Stimulated activated CD8-positive, alpha-beta memory T cell treated with anti-CD3 and anti-CD28 coated beads, Interleukin-15, amount 100 ng/mL, for 48 hours (primary cell): ENCODE measurements around the gene PCIF1.
"Not testable (repeated sequence)": the region's sequence is repeated elsewhere in the genome, so short reads cannot be mapped to it uniquely, and the experiment has no call there.

Experiments
- DNase-seq, 2 donors: peaks; one replicate each; pipeline ENCODE4 v3.0.0-alpha.2; 2020; ENCODE audit warnings: low read depth in 2 of 2

PCIF1 gene

DNA sequence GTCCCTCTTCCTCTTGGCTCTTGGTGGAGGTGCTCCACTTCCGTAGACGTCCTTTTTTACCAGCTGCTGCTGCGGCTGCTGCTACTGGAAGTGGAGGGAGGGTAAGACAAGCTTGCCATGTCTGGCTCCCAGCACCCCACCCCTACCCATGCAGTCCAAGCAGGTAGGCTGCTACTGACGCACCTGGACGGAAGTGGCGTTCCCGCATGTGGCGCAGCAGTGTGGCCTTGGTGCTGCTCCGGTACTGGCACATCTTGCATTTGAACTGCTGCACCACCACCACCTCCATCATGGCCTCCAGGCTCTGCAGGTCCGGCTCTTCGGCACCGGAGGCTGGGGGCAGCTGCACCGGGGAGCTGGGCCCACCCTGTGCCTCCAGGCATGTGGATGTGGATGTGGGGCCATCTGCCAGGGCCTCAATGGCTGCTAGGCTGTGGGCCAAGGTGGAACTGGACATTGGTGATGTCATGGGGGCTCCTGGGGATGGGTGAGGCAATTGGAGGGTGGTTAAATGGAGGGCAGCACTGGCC lies 33.1 kb downstream of the PCIF1 start:
- DNase-seq: no peak

DNA sequence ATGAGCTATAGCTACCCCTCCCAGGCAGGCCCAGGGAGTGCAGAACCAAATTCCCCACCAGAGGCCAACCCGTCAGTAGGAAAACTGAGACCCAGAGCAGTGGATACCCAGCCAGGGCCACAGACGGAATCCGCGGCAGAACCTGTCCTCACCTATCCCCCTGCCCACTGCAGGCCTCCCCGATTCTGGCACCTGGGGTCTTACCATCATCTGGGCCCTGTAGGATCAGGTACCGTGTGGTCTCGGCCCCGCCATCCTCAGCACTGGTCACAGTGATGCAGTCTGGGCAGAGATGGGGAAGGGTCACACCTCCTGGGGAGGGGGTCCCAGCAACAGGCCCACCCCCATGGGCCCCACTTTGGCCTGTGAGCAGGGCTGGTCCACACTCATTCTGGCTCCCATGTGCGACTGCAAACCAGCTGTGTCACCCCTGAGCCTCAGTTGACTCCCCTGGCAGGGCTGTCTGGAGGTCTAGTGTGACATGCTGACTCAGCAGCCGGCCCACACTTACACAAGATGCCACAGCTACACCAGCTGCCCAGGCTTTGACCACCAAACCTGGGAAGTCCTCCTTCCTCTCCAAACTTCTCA lies 33.7 kb downstream of the PCIF1 start:
- DNase-seq: no peak

DNA sequence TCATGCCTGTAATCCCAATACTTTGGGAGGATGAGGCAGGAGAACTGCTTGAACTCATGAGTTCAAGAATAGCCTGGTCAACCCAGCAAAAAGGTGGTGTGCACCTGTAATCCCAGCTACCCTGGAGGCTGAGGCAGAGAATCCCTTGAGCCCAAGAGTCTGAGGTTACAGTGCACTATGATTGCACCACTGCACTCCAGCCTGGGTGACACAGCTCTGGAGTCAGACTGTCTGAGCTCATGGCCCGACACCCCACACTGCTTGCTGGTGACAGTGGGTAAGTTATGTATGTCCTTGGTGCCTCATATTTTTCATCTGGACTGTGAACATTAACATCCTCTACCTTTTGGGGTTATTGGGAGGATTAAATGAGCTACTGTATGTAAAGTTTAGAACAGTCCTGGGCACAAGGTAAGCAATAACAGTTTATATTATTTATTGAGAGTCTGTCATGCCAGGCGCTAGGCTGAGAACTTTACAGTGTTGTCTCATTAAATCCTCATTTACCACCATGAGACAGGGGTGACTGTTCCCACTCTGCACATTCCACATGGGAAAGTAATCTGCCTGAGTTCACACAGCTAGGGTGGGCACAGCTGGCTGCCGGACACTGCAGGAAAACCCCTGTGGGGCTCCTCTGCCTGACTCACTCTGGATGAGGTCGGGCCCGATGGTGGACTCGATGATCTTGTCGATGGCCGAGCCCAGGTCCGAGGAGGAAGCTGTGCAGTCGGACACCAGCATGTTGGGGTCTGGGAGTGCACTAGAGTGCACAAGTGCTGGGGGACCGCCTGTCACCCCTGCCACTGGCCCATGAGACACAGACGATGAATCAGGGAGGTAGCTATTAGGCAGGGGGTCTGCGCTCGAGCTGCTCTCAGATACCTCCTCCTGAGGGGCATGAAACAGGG lies 34.6 kb downstream of the PCIF1 start:
- no peak for DNase-seq

GRCh38 chr20:45969712-45970634 lies 35.5 kb downstream of the PCIF1 start:
- DNase-seq: no peak

DNA sequence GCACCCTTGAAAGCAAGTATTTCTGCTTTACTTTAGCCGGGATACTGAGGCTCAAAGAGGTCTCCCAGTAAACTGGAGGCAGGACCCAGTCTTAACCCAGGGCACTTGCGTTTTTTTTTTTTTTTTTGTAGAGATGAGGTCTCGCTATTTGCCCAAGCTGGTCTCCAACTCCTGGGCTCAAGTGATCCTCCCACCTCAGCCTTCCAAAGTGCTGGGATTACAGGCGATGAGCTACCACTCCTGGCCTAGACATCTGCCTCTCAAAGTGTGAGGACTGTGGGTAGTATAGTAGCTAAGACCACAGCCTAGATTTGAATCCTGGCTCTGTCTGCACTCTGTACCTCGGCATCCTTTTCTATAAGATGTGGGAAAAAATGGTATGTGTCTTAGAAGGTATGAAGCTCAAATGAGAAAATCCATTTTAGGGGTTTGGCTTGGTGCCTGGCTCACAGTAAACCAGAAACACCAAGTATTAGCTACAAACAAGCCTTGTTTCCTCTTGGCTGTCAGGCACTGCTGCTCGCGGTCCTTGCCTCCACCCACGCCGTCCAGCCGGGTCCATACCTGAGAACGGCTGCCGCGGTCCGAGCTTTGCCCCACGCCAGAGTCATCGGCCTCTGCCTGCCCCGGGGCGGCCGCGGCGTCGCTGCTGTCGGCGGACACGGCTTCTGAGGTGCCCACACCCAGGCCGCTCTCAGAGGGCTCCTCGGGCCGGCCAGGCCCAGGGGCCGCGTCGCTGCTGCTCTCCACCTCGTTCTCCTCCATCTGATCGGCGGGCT lies 36.4 kb downstream of the PCIF1 start:
- DNase-seq: peak in 1 of 2 donors; percentile 3

GRCh38 chr20:45971425-45971674 lies 36.9 kb downstream of the PCIF1 start:
- no peak for DNase-seq

GRCh38 chr20:45971675-45972499 lies 37.4 kb downstream of the PCIF1 start, which contains the start of gene ZNF335:
TSS of gene ZNF335 (minus strand) at chr20:45972203. CDS start at chr20:45971410, 793 bp downstream.
- peak; percentile 91 to 92 for DNase-seq

DNA sequence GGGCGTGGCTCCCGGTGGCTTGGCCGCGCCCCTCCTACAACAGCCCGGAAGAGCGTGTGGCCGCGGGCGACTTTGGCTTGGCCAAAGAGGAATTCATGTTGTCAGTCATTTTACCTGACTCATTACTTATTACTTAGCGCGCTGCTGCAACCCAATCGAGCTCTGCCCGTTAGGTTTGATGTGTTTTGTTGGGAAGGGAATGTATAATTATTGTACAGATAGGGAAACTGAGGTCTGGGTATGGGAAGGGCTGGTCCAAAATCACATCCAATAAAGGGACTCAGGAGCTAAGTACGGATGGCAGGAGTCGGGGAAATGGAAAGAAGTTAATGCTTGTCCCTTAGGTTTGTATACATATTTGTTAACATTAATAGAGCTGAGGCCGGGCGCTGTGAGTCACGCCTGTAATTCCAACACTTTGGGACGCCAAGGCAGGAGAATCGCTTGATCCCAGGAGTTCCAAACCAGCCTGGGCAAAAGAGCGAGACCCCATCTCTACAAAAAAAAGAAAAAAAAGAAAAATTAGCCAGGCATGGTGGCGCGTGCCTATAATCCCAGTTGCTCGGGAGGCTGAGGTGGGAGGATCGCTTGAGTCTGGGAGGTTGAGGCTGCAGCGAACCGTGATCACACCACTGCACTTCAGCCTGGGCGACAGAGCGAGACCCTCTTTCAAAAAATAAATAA lies 38.2 kb downstream of the PCIF1 start:
- DNase-seq: peak in 1 of 2 donors; percentile 91

GRCh38 chr20:45974896-45975565 lies 40.5 kb downstream of the PCIF1 start:
- DNase-seq: no peak

- no peak for DNase-seq
These were observed 41.2 kb downstream of the PCIF1 start for GRCh38 chr20:45975686-45976085.

GRCh38 chr20:45976086-45976485 lies 41.6 kb downstream of the PCIF1 start:
- no peak for DNase-seq

DNA sequence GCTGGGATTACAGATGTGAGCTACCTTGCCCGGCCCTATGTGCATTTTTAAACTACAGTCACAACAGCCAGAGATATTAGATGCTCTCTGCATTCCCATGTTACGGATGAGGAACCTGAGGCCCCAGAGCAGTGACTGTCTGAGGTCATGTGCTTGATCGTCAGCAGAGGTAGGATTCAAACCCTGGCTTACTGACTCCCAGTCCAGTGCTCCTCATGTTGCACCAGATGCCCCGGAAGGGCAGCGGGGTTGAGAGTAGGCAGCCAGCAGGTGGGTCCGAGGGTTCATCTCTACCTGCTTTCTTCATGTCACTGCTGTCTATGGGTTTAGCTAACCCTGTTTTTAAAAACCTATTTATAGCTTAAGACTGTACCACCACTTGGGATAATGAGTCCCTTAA lies 46.8 kb downstream of the PCIF1 start:
- DNase-seq: no peak

GRCh38 chr20:45983279-45983743 lies 48.8 kb downstream of the PCIF1 start:
- no peak for DNase-seq

- DNase-seq: no peak
These were observed 51.1 kb downstream of the PCIF1 start for GRCh38 chr20:45985573-45985972.

GRCh38 chr20:45987108-45987780 lies 52.8 kb downstream of the PCIF1 start:
- peak; percentile 60 to 64 for DNase-seq

DNA sequence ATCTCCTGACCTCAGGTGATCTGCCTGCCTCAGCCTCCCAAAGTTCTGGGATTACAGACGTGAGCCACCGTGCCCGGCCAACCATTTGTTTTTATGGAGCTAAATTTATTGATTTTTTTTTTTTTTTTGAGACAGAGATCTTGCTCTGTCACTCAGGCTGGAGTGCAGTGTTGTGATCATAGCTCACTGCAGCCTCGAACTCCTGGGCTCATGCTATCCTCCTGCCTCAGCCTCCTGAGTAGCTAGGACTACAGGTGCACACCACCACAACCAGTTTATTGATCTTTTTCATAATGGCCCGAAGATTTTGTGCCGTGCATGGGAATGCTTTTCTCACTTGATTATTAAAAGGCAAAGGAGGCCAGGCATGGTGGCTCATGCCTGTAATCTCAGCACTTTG lies 54.3 kb downstream of the PCIF1 start:
- DNase-seq: not testable (repeated sequence)

GRCh38 chr20:45991616-45992015 lies 57.1 kb downstream of the PCIF1 start:
- no peak for DNase-seq

DNA sequence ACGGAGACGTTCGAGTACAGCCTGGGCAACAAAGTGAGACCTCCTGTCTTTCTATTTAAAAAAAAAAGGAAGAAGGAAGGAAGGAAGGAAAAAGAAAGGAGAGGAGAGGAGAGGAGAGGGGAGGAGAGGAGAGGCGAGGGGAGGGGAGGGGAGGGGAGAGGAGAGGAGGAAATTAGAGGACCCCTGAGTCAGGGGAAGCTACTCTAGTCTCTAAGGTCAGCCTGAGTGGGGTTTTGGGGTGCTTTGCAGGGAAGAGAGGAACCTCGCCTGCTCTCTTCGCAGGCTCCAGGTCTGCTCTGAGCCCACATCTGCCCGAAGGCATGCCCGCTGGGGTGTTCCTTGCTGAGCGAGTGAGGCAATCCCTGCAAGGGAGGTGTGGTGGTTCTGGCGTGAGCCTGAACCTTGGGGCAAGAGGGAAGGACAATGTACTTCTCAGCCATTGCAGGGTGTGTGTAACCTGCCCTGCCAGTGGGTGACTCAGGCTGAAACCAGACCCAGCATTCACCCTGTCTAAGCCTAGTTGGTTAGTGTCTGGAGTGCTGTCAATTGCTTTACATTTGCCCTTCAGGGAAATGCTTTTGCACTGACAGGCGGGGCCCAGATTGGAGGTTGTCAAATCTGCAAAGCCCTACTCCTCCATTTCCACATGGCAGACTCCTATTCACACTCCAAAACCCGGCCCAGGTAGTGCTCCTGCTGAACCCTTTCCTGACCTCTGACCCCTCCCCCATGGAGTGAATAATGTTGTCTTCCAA lies 58.9 kb downstream of the PCIF1 start:
- DNase-seq: no peak
